HCT116 (cell line): Measurements from ENCODE around the gene GRHPR.

Experiments
- ATF3 ChIP-seq: IDR thresholded peaks from 2 replicates; pipeline ENCODE4 v1.6.1; 2012
- CTCF ChIP-seq, 3 experiments: fragments of 200-600 bp in 1 of 3; sonication (generic) in 1 of 3; IDR thresholded peaks in 2 of 3; conservative IDR thresholded peaks in 1 of 3; 2 replicates each; pipeline ENCODE4 v1.5.1; 2012 to 2017; ENCODE audit warnings: low read depth in 2 of 3, low read length in 2 of 3, antibody characterized with exemption in 1 of 3, borderline replicate concordance in 1 of 3, control low read depth in 1 of 3, mild to moderate bottlenecking in 1 of 3, mixed read lengths in 1 of 3, mixed run types in 1 of 3, moderate library complexity in 1 of 3; ENCODE audit not compliant: insufficient read depth in 1 of 3
- EZH2phosphoT487 ChIP-seq: fragments of 200-600 bp; IDR thresholded peaks from 2 replicates; pipeline ENCODE4 v1.6.1; 2018; ENCODE audit warnings: antibody characterized with exemption, borderline replicate concordance
- JUND ChIP-seq: IDR thresholded peaks from 2 replicates; pipeline ENCODE4 v1.6.1; 2012
- POLR2A ChIP-seq: IDR thresholded peaks from 2 replicates; pipeline ENCODE4 v1.7.0; 2011; ENCODE audit warnings: borderline replicate concordance; ENCODE audit not compliant: insufficient read depth, insufficient read length; ENCODE audit errors: extremely low read depth
- POLR2AphosphoS5 ChIP-seq: IDR thresholded peaks from 2 replicates; pipeline ENCODE4 v1.6.1; 2011; ENCODE audit warnings: mild to moderate bottlenecking, low read depth, low read length, moderate library complexity
- ZBTB33 ChIP-seq: IDR thresholded peaks from 2 replicates; pipeline ENCODE4 v1.6.1; 2011; ENCODE audit warnings: mild to moderate bottlenecking, low read length, moderate library complexity; ENCODE audit not compliant: insufficient replicate concordance; ENCODE audit errors: extremely low read depth
- ZFX ChIP-seq: fragments of 450-650 bp; IDR thresholded peaks from 2 replicates; pipeline ENCODE4 v1.6.1; 2017

- no peak for TF ChIP-seq CTCF (IDR thresholded peaks at IDR 0.05 in 2 of 3, conservative IDR thresholded peaks at IDR 0.05 in 1 of 3; ENCODE audit: borderline replicate concordance in 1 of 3, insufficient read depth in 1 of 3, low read depth in 2 of 3, low read length in 2 of 3)
- no peak for TF ChIP-seq ZBTB33
- no peak for TF ChIP-seq ATF3
- no peak for TF ChIP-seq POLR2AphosphoS5
- TF ChIP-seq EZH2phosphoT487, result no peak
- no peak for TF ChIP-seq POLR2A
- TF ChIP-seq ZFX, result no peak
- no peak for TF ChIP-seq JUND
Measured at GRCh38 chr9:37424204-37424685, 1.7 kb downstream of the GRHPR start.
